ENCODE results near the gene TACC2.
"Not testable (repeated sequence)": the region's sequence is repeated elsewhere in the genome, so short reads cannot be mapped to it uniquely, and the experiment has no call there.

Gene TACC2

GRCh38 chr10:122091722-122092121 is 102.8 kb downstream of the TACC2 start:
- no peak for DNase-seq
- no peaks in the 10 kb centered on the region for H3K36me3 ChIP-seq
- TF ChIP-seq CTCF (IDR thresholded peaks at IDR 0.05; ENCODE audit: low read depth, low read length): no peak
- no peak overlapping the region for H3K4me3 ChIP-seq (ENCODE audit: low read depth, low read length)
- no peak overlapping the region for H3K27ac ChIP-seq
- no peaks in the 10 kb centered on the region for H3K9me3 ChIP-seq (ENCODE audit: severe bottlenecking)
- H3K27me3 ChIP-seq (ENCODE audit: insufficient read depth, low read depth, severe bottlenecking): no peaks in the 10 kb centered on the region

- Histone ChIP-seq H3K9me3 (ENCODE audit: severe bottlenecking) (no peaks in the 10 kb centered on the region), H3K4me3 (ENCODE audit: low read depth, low read length) (peak overlapping the region; percentile 19), H3K36me3 (no peaks in the 10 kb centered on the region), H3K27ac (peak overlapping the region; percentile 78), H3K27me3 (ENCODE audit: insufficient read depth, low read depth, severe bottlenecking) (no peaks in the 10 kb centered on the region)
- peak; percentile 78 for DNase-seq
- no peak for TF ChIP-seq CTCF (IDR thresholded peaks at IDR 0.05; ENCODE audit: low read depth, low read length)
Observed at GRCh38 chr10:122093076-122093475, 104.1 kb downstream of the TACC2 start.

GRCh38 chr10:122096181-122096580 is 107.2 kb downstream of the TACC2 start:
- H3K36me3 ChIP-seq; H3K4me3 ChIP-seq (ENCODE audit: low read depth, low read length); H3K27me3 ChIP-seq (ENCODE audit: insufficient read depth, low read depth, severe bottlenecking); H3K27ac ChIP-seq; H3K9me3 ChIP-seq (ENCODE audit: severe bottlenecking): not testable (repeated sequence)
- peak; percentile 35 for DNase-seq

GRCh38 chr10:122096705-122097104 is 107.7 kb downstream of the TACC2 start:
- Histone ChIP-seq H3K4me3 (ENCODE audit: low read depth, low read length) (no peak overlapping the region), H3K36me3 (no peaks in the 10 kb centered on the region), H3K9me3 (ENCODE audit: severe bottlenecking) (no peaks in the 10 kb centered on the region), H3K27ac (no peak overlapping the region), H3K27me3 (ENCODE audit: insufficient read depth, low read depth, severe bottlenecking) (no peaks in the 10 kb centered on the region)
- no peak for DNase-seq
- TF ChIP-seq CTCF (IDR thresholded peaks at IDR 0.05; ENCODE audit: low read depth, low read length): no peak

GRCh38 chr10:122097935-122098334 is 109.0 kb downstream of the TACC2 start:
- TF ChIP-seq CTCF (IDR thresholded peaks at IDR 0.05; ENCODE audit: low read depth, low read length): no peak
- H3K9me3 ChIP-seq (ENCODE audit: severe bottlenecking): no peaks in the 10 kb centered on the region

GRCh38 chr10:122098924-122099323 is 110.0 kb downstream of the TACC2 start:
- H3K4me3 ChIP-seq (ENCODE audit: low read depth, low read length): no peak overlapping the region
- TF ChIP-seq CTCF (IDR thresholded peaks at IDR 0.05; ENCODE audit: low read depth, low read length): no peak
- no peak for DNase-seq
- H3K9me3 ChIP-seq (ENCODE audit: severe bottlenecking): no peaks in the 10 kb centered on the region
- no peak overlapping the region for H3K27ac ChIP-seq
- no peaks in the 10 kb centered on the region for H3K36me3 ChIP-seq
- no peaks in the 10 kb centered on the region for H3K27me3 ChIP-seq (ENCODE audit: insufficient read depth, low read depth, severe bottlenecking)

More at GRCh38 chr10:122097935-122098334, 109.0 kb downstream of the TACC2 start:
- DNase-seq: no peak
- no peak overlapping the region for H3K4me3 ChIP-seq (ENCODE audit: low read depth, low read length)
- H3K27me3 ChIP-seq (ENCODE audit: insufficient read depth, low read depth, severe bottlenecking): no peaks in the 10 kb centered on the region
- no peaks in the 10 kb centered on the region for H3K36me3 ChIP-seq
- H3K27ac ChIP-seq: no peak overlapping the region
